ENCODE results near the gene MIGA2. TPM values are rescaled to one million over a fixed set of nuclear protein-coding genes. Genes with fewer than 3 reads are reported as not detected.

The MIGA2 gene
- total and polyA plus RNA-seq, 2 of the 8 experiments (the other 6 are each of a cell fraction or from before 2014, with no cell fraction given): 24.6 to 39.0 TPM

DNA sequence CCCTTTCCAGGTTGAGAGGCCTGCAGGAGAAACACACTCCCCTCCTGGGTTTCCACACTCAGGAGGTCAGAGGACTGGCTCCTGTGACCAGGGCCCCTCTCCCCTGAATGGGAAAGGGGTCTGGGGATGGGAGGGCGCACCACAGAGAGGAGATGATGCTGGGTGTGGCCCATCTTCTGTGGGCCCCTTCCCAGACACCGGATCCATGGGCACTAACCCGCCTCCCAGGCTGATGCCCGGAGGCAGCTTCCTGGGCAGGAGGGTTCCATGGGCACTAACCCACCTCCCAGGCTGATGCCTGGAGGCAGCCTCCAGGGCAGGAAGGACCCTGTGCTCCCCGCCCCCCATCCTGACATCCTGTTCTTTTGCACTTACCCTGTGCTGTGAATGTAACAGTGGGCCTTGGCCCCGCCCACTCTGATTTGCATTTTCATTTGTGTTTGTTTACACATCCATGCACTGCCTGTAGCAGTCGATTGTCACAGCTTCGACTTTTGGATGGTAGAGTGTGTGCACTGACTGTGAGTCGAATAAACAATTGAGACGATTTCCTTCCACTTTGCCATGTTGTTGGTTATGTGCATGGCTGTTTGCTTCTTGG lies 35.2 kb downstream of the MIGA2 start:
- H3K79me1 ChIP-seq (ENCODE audit: low read depth, low read length): no peaks in the 10 kb centered on the region
- peak overlapping the region in 3 of 4 experiments; percentile 4 to 50 (median 10); a peak in 4 of 7 replicates for H3K9ac ChIP-seq (replicated peaks in 1 of 4; ENCODE audit: extremely low read depth in 1 of 4, low read depth in 3 of 4, low read length in 3 of 4)
- H2BK12ac ChIP-seq (ENCODE audit: low read depth, low read length): peak overlapping the region; percentile 89; the same call in 1 of the 2 replicates
- H2AFZ ChIP-seq (ENCODE audit: low read length): no peak overlapping the region
- peak overlapping the region; percentile 85; the same call in 1 of the 2 replicates for H2BK5ac ChIP-seq (ENCODE audit: low read depth, low read length)
- no peak overlapping the region for H2BK15ac ChIP-seq (ENCODE audit: low read length)
- H2BK20ac ChIP-seq (ENCODE audit: low read length): no peak overlapping the region; the same call in 1 of the 2 replicates
- FAIRE-seq (no peak), DNase-seq (ENCODE audit: low read depth in 1 of 2, low spot score in 2 of 2) (peak; percentile 66 to 78)
- ChIA-PET CTCF (ENCODE audit: partially characterized antibody) (interaction anchor here (0.9 to 1.4 kb wide), 2 partner anchors 17 to 26 kb away, joined by 3 to 6 read pairs; no protein-coding TSS in a partner anchor), POLR2A (ENCODE audit: partially characterized antibody) (interaction anchor here (1.0 to 2.2 kb wide), 3 partner anchors 9 to 67 kb away, joined by 3 to 12 read pairs (median 4); partner anchors contain the start of gene DOLPP1)
- peak overlapping the region; percentile 47; the same call in 1 of the 2 replicates for H3K27ac ChIP-seq (ENCODE audit: low read depth, low read length)
- peaks cover 6 to 19% (median 17%) of the 10 kb centered on the region in 4 experiments for H3K4me1 ChIP-seq (replicated peaks in 1 of 4; ENCODE audit: control insufficient read depth in 3 of 4, insufficient read depth in 4 of 4, low read length in 3 of 4)
- TF ChIP-seq CREB1 (IDR thresholded peaks at IDR 0.05) (0 out of 2 replicates have a peak, but pooled peaks have one; percentile 20), SP1 (IDR thresholded peaks at IDR 0.05; ENCODE audit: low read depth, low read length) (0 out of 2 replicates have a peak, but pooled peaks have one; percentile 25), SP4 (IDR thresholded peaks at IDR 0.05; ENCODE audit: low read length) (no peak; the same call in 1 of the 2 replicates), SAP30 (IDR thresholded peaks at IDR 0.05; ENCODE audit: insufficient read depth, insufficient replicate concordance, low read length) (peak; percentile 25), YY1 (IDR thresholded peaks at IDR 0.05; ENCODE audit: low read depth, low read length) (no peak)
- peak overlapping the region; percentile 36 for H3K18ac ChIP-seq (ENCODE audit: extremely low read depth, low read length)
- H3K27me3 ChIP-seq (replicated peaks in 1 of 4; ENCODE audit: control insufficient read depth in 3 of 4, extremely low read depth in 1 of 4, insufficient read depth in 3 of 4, low read length in 3 of 4): no peaks in the 10 kb centered on the region
- no peak overlapping the region for H3K23ac ChIP-seq (ENCODE audit: insufficient read length)
- no peak overlapping the region for H4K5ac ChIP-seq (ENCODE audit: insufficient read length, low read depth, low read length)
- no peaks in the 10 kb centered on the region for H3K79me2 ChIP-seq (ENCODE audit: control insufficient read depth in 1 of 2, insufficient read depth in 2 of 2, low read length in 2 of 2)
- H3K36me3 ChIP-seq (ENCODE audit: control insufficient read depth in 2 of 4, insufficient read depth in 4 of 4, low read length in 3 of 4): peaks cover 0 to 16% (median 5%) of the 10 kb centered on the region in 4 experiments; a peak in 4 of 8 replicates
- H3K9me3 ChIP-seq (ENCODE audit: insufficient read depth in 2 of 2, low read depth in 1 of 2, low read length in 1 of 2): no peaks in the 10 kb centered on the region
- H3K4me2 ChIP-seq (ENCODE audit: insufficient read depth in 1 of 2, low read depth in 2 of 2, low read length in 2 of 2): peak overlapping the region; percentile 63 to 81
- H3K14ac ChIP-seq (ENCODE audit: insufficient read length): no peak overlapping the region
- peak overlapping the region in 1 of 4 experiments; percentile 33; a peak in 2 of 8 replicates for H3K4me3 ChIP-seq (ENCODE audit: extremely low read depth in 1 of 4, insufficient read depth in 2 of 4, low read depth in 3 of 4, low read length in 4 of 4)
- no peak overlapping the region for H3K4ac ChIP-seq (replicated peaks; ENCODE audit: insufficient read length, low read depth, low read length)
- peak overlapping the region; percentile 54; the same call in 1 of the 2 replicates for H4K8ac ChIP-seq (ENCODE audit: extremely low read depth, insufficient read depth, low read length)
- H2AK5ac ChIP-seq (ENCODE audit: low read depth, low read length): no peak overlapping the region
- no peak overlapping the region for H2BK120ac ChIP-seq (replicated peaks; ENCODE audit: low read depth, low read length)
- no peak overlapping the region for H4K91ac ChIP-seq (replicated peaks; ENCODE audit: insufficient read length, low read length)
- H4K20me1 ChIP-seq (replicated peaks in 1 of 2; ENCODE audit: control insufficient read depth in 1 of 2, insufficient read depth in 2 of 2, low read length in 2 of 2): peaks cover 1 to 5% of the 10 kb centered on the region in 2 experiments
- WGBS, 2 experiments (ENCODE audit: extremely low coverage in 1 of 2, insufficient coverage in 1 of 2, insufficient read length in 1 of 2, insufficient replicate concordance in 2 of 2, low coverage in 1 of 2, low lambda C conversion rate in 2 of 2, missing lambda C conversion rate in 1 of 2): 55% methylated on average over 10 of the region's 10 CpGs; no CpG with 5 or more reads in 1 of the 2 experiments
- H3K23me2 ChIP-seq (ENCODE audit: low read depth, low read length): no peaks in the 10 kb centered on the region
- no peak overlapping the region for H3K56ac ChIP-seq (replicated peaks; ENCODE audit: insufficient read length, low read depth, low read length)

Measured in H1 (cell line).